ENCODE results near the gene CSTPP1.
"Not testable (repeated sequence)": the region's sequence is repeated elsewhere in the genome, so short reads cannot be mapped to it uniquely, and the experiment has no call there.

The CSTPP1 gene

GRCh38 chr11:47188259-47188658 lies 251.7 kb downstream of the CSTPP1 start:
- Mint-ChIP-seq H3K4me3 (peak overlapping the region; percentile 80 to 86 (median 83)), H3K27ac (peak overlapping the region in 2 of 3 experiments; percentile 64 to 89), H3K36me3 (ENCODE audit: low read depth) (no peaks in the 10 kb centered on the region), H3K4me1 (peaks cover 23% of the 10 kb centered on the region), H3K9me3 (no peaks in the 10 kb centered on the region), H3K27me3 (ENCODE audit: low read depth) (peaks cover 11% of the 10 kb centered on the region)
- TF ChIP-seq CTCF (IDR thresholded peaks at IDR 0.05; ENCODE audit: unreplicated experiment in 3 of 3), result no peak

GRCh38 chr11:47189100-47189834 lies 252.7 kb downstream of the CSTPP1 start:
- Mint-ChIP-seq H3K9me3 (no peaks in the 10 kb centered on the region), H3K4me3 (peak overlapping the region; percentile 4 to 26 (median 10)), H3K27ac (peak overlapping the region in 2 of 3 experiments; percentile 32 to 78), H3K27me3 (ENCODE audit: low read depth) (peaks cover 11% of the 10 kb centered on the region), H3K36me3 (ENCODE audit: low read depth) (no peaks in the 10 kb centered on the region), H3K4me1 (peaks cover 25% of the 10 kb centered on the region)
- TF ChIP-seq CTCF (IDR thresholded peaks at IDR 0.05; ENCODE audit: unreplicated experiment in 3 of 3), result no peak

GRCh38 chr11:47191137-47191536 lies 254.6 kb downstream of the CSTPP1 start:
- H3K27ac Mint-ChIP-seq; H3K36me3 Mint-ChIP-seq (ENCODE audit: low read depth); H3K4me3 Mint-ChIP-seq; H3K9me3 Mint-ChIP-seq: not testable (repeated sequence)
- Mint-ChIP-seq H3K27me3 (ENCODE audit: low read depth) (peaks cover 18% of the 10 kb centered on the region), H3K4me1 (peaks cover 23% of the 10 kb centered on the region)

GRCh38 chr11:47192111-47192510 lies 255.6 kb downstream of the CSTPP1 start:
- Mint-ChIP-seq H3K36me3 (ENCODE audit: low read depth) (no peaks in the 10 kb centered on the region), H3K9me3 (no peaks in the 10 kb centered on the region), H3K4me3 (no peak overlapping the region), H3K27me3 (ENCODE audit: low read depth) (peaks cover 14% of the 10 kb centered on the region), H3K4me1 (peaks cover 23% of the 10 kb centered on the region), H3K27ac (no peak overlapping the region)
- TF ChIP-seq CTCF (IDR thresholded peaks at IDR 0.05; ENCODE audit: unreplicated experiment in 3 of 3), result no peak

- H3K36me3 Mint-ChIP-seq (ENCODE audit: low read depth); H3K4me3 Mint-ChIP-seq; H3K9me3 Mint-ChIP-seq; H3K27ac Mint-ChIP-seq; H3K4me1 Mint-ChIP-seq: not testable (repeated sequence)
- peaks cover 16% of the 10 kb centered on the region for H3K27me3 Mint-ChIP-seq (ENCODE audit: low read depth)
These were observed 261.6 kb downstream of the CSTPP1 start for GRCh38 chr11:47198161-47198560.

- H3K27me3 Mint-ChIP-seq (ENCODE audit: low read depth), result peaks cover 9% of the 10 kb centered on the region
- no peak for TF ChIP-seq CTCF (IDR thresholded peaks at IDR 0.05; ENCODE audit: unreplicated experiment in 3 of 3)
- H3K27ac Mint-ChIP-seq, result no peak overlapping the region
These were observed 264.5 kb downstream of the CSTPP1 start for GRCh38 chr11:47201015-47201414.

GRCh38 chr11:47202576-47202975 lies 266.0 kb downstream of the CSTPP1 start:
- H3K27me3 Mint-ChIP-seq (ENCODE audit: low read depth), result peaks cover 9% of the 10 kb centered on the region
- H3K4me3 Mint-ChIP-seq, result no peak overlapping the region
- H3K27ac Mint-ChIP-seq, result no peak overlapping the region
- TF ChIP-seq CTCF (IDR thresholded peaks at IDR 0.05; ENCODE audit: unreplicated experiment in 3 of 3), result no peak
- no peaks in the 10 kb centered on the region for H3K9me3 Mint-ChIP-seq
- H3K4me1 Mint-ChIP-seq, result no peaks in the 10 kb centered on the region
- no peaks in the 10 kb centered on the region for H3K36me3 Mint-ChIP-seq (ENCODE audit: low read depth)

More at GRCh38 chr11:47201015-47201414, 264.5 kb downstream of the CSTPP1 start:
- H3K36me3 Mint-ChIP-seq (ENCODE audit: low read depth), result no peaks in the 10 kb centered on the region
- H3K9me3 Mint-ChIP-seq, result no peaks in the 10 kb centered on the region
- no peaks in the 10 kb centered on the region for H3K4me1 Mint-ChIP-seq
- no peak overlapping the region for H3K4me3 Mint-ChIP-seq
